ENCODE measurements around the gene NEB. TPM values are rescaled to one million over a fixed set of nuclear protein-coding genes. Genes with fewer than 3 reads are reported as not detected.
A peak's percentile ranks its signal among the peaks of the same experiment; 100 is the strongest.

The NEB gene
- total and polyA plus RNA-seq, 2 of the 13 experiments (the other 11 are each of a cell fraction or from before 2014, with no cell fraction given) = 0.21 to 0.24 TPM

DNA sequence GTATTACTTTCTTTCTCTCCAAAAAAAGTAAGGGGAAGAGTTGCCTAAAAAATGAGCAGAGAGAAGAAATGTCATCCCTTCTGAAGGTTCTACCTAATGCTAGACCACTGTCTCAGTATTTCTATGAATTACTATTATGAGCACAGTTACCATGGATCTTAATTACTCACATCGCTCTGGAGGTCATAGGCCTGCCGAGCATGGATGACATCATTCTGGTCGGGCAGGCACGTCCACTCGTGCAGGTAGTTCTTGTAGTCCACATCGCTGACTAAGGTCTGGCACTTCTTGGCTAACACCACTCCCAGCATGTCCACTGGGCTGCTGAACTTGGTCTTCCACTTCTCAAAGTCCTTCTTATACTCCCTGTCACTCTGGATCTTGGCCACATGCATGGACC lies 106.9 kb downstream of the NEB start:
- intact Hi-C loops (cut with micrococcal nuclease; ENCODE audit: unreplicated experiment) = no loop called here

DNA sequence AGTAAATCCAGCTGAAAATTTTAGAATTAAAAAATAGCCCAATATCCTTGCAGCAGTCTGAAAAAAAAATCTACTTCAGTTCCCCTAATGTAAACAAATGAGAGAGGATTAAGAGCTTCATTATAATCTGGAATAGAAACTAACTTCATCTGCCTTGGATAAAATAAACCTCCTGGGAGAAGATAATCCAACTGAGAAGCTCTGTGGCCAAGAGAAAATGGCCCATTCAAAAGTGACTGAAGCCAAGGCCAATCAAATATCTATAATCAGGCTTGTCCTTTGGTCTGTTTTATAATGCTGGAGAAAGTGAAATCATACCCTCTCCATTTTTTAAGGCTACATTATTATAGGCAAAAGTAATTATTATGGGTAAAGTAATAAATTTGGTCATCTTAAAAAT lies 110.0 kb downstream of the NEB start:
- FAIRE-seq (no peak), DNase-seq (ENCODE audit: low spot score) (no peak), ATAC-seq (no peak)
- ChIA-PET CTCF (ENCODE audit: low intra/inter-chr PET ratio, low total read pairs) (no interaction called here), POLR2A (no interaction called here)
- H3K4me1 ChIP-seq (ENCODE audit: insufficient read depth, low read length) = peaks cover 6% of the 10 kb centered on the region
- no TSS peak for BruUV-seq (replicated peaks)
- no peak overlapping the region for H3K9ac ChIP-seq (ENCODE audit: insufficient read depth, low read depth, low read length)
- H3K79me2 ChIP-seq (ENCODE audit: insufficient read depth, low read length) = no peaks in the 10 kb centered on the region
- no peaks in the 10 kb centered on the region for H3K9me3 ChIP-seq (ENCODE audit: low read length)
- in situ Hi-C loops (cut with HindIII; ENCODE audit: extremely low pct_ligation_motif_present, low pct_unique_long_range_greater_than_20kb) = no loop called here
- intact Hi-C loops (cut with micrococcal nuclease; ENCODE audit: unreplicated experiment) = no loop called here
- no peaks in the 10 kb centered on the region for H4K20me1 ChIP-seq (ENCODE audit: insufficient read depth, low read length)
- H3K27ac ChIP-seq (ENCODE audit: extremely low read length, insufficient read depth, low read length) = no peak overlapping the region
- no peaks in the 10 kb centered on the region for H3K36me3 ChIP-seq (replicated peaks in 1 of 2; ENCODE audit: control insufficient read depth in 1 of 2, insufficient read depth in 2 of 2, low read length in 2 of 2)
- H3K27me3 ChIP-seq (ENCODE audit: control insufficient read depth in 1 of 2, insufficient read depth in 2 of 2, low read length in 2 of 2) = no peaks in the 10 kb centered on the region; a peak in 1 of 5 replicates
- H3K4me2 ChIP-seq (ENCODE audit: low read depth, low read length) = no peak overlapping the region
- H2AFZ ChIP-seq (ENCODE audit: low read length) = no peak overlapping the region
- no peak overlapping the region for H3K4me3 ChIP-seq (replicated peaks in 1 of 3; ENCODE audit: insufficient read depth in 1 of 3, low read depth in 2 of 3, low read length in 3 of 3)
- no peak for TF ChIP-seq ZSCAN30 (CRISPR knock-in tag; IDR thresholded peaks at IDR 0.05)
- TF ChIP-seq CEBPG (CRISPR knock-in tag; IDR thresholded peaks at IDR 0.05) = no peak
- TF ChIP-seq, protein P1, sequence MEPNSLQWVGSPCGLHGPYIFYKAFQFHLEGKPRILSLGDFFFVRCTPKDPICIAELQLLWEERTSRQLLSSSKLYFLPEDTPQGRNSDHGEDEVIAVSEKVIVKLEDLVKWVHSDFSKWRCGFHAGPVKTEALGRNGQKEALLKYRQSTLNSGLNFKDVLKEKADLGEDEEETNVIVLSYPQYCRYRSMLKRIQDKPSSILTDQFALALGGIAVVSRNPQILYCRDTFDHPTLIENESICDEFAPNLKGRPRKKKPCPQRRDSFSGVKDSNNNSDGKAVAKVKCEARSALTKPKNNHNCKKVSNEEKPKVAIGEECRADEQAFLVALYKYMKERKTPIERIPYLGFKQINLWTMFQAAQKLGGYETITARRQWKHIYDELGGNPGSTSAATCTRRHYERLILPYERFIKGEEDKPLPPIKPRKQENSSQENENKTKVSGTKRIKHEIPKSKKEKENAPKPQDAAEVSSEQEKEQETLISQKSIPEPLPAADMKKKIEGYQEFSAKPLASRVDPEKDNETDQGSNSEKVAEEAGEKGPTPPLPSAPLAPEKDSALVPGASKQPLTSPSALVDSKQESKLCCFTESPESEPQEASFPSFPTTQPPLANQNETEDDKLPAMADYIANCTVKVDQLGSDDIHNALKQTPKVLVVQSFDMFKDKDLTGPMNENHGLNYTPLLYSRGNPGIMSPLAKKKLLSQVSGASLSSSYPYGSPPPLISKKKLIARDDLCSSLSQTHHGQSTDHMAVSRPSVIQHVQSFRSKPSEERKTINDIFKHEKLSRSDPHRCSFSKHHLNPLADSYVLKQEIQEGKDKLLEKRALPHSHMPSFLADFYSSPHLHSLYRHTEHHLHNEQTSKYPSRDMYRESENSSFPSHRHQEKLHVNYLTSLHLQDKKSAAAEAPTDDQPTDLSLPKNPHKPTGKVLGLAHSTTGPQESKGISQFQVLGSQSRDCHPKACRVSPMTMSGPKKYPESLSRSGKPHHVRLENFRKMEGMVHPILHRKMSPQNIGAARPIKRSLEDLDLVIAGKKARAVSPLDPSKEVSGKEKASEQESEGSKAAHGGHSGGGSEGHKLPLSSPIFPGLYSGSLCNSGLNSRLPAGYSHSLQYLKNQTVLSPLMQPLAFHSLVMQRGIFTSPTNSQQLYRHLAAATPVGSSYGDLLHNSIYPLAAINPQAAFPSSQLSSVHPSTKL (CRISPR knock-in tag; IDR thresholded peaks at IDR 0.05) = no peak
- TF ChIP-seq, protein P2, sequence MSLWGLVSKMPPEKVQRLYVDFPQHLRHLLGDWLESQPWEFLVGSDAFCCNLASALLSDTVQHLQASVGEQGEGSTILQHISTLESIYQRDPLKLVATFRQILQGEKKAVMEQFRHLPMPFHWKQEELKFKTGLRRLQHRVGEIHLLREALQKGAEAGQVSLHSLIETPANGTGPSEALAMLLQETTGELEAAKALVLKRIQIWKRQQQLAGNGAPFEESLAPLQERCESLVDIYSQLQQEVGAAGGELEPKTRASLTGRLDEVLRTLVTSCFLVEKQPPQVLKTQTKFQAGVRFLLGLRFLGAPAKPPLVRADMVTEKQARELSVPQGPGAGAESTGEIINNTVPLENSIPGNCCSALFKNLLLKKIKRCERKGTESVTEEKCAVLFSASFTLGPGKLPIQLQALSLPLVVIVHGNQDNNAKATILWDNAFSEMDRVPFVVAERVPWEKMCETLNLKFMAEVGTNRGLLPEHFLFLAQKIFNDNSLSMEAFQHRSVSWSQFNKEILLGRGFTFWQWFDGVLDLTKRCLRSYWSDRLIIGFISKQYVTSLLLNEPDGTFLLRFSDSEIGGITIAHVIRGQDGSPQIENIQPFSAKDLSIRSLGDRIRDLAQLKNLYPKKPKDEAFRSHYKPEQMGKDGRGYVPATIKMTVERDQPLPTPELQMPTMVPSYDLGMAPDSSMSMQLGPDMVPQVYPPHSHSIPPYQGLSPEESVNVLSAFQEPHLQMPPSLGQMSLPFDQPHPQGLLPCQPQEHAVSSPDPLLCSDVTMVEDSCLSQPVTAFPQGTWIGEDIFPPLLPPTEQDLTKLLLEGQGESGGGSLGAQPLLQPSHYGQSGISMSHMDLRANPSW (CRISPR knock-in tag; IDR thresholded peaks at IDR 0.05; ENCODE audit: borderline replicate concordance) = no peak
- TF ChIP-seq ZNF337 (CRISPR knock-in tag; IDR thresholded peaks at IDR 0.05; ENCODE audit: borderline replicate concordance, low read depth) = no peak
- TF ChIP-seq, protein P3, sequence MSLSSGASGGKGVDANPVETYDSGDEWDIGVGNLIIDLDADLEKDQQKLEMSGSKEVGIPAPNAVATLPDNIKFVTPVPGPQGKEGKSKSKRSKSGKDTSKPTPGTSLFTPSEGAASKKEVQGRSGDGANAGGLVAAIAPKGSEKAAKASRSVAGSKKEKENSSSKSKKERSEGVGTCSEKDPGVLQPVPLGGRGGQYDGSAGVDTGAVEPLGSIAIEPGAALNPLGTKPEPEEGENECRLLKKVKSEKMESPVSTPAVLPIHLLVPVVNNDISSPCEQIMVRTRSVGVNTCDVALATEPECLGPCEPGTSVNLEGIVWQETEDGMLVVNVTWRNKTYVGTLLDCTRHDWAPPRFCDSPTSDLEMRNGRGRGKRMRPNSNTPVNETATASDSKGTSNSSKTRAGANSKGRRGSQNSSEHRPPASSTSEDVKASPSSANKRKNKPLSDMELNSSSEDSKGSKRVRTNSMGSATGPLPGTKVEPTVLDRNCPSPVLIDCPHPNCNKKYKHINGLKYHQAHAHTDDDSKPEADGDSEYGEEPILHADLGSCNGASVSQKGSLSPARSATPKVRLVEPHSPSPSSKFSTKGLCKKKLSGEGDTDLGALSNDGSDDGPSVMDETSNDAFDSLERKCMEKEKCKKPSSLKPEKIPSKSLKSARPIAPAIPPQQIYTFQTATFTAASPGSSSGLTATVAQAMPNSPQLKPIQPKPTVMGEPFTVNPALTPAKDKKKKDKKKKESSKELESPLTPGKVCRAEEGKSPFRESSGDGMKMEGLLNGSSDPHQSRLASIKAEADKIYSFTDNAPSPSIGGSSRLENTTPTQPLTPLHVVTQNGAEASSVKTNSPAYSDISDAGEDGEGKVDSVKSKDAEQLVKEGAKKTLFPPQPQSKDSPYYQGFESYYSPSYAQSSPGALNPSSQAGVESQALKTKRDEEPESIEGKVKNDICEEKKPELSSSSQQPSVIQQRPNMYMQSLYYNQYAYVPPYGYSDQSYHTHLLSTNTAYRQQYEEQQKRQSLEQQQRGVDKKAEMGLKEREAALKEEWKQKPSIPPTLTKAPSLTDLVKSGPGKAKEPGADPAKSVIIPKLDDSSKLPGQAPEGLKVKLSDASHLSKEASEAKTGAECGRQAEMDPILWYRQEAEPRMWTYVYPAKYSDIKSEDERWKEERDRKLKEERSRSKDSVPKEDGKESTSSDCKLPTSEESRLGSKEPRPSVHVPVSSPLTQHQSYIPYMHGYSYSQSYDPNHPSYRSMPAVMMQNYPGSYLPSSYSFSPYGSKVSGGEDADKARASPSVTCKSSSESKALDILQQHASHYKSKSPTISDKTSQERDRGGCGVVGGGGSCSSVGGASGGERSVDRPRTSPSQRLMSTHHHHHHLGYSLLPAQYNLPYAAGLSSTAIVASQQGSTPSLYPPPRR (CRISPR knock-in tag; IDR thresholded peaks at IDR 0.05; ENCODE audit: borderline replicate concordance) = no peak

More for the DNA sequence above, 106.9 kb downstream of the NEB start:
- no peak overlapping the region for H3K4me3 ChIP-seq (replicated peaks in 1 of 3; ENCODE audit: insufficient read depth in 1 of 3, low read depth in 2 of 3, low read length in 3 of 3)
- DNase-seq (ENCODE audit: low spot score) (no peak), FAIRE-seq (no peak), ATAC-seq (no peak)
- ChIA-PET POLR2A (no interaction called here), CTCF (ENCODE audit: low intra/inter-chr PET ratio, low total read pairs) (no interaction called here)
- H4K20me1 ChIP-seq (ENCODE audit: insufficient read depth, low read length) = no peaks in the 10 kb centered on the region
- H3K79me2 ChIP-seq (ENCODE audit: insufficient read depth, low read length) = no peaks in the 10 kb centered on the region
- no peaks in the 10 kb centered on the region for H3K9me3 ChIP-seq (ENCODE audit: low read length)
- BruUV-seq (replicated peaks) = no TSS peak
- no peak overlapping the region for H3K27ac ChIP-seq (ENCODE audit: extremely low read length, insufficient read depth, low read length)
- TF ChIP-seq TBP (CRISPR knock-in tag; IDR thresholded peaks at IDR 0.05) (no peak), ATF7 (IDR thresholded peaks at IDR 0.05) (peak; percentile 81), ATF7 (CRISPR knock-in tag; IDR thresholded peaks at IDR 0.05) (no peak)
- H3K27me3 ChIP-seq (ENCODE audit: control insufficient read depth in 1 of 2, insufficient read depth in 2 of 2, low read length in 2 of 2) = no peaks in the 10 kb centered on the region; a peak in 1 of 5 replicates
- WGBS (ENCODE audit: low lambda C conversion rate) = 65% methylated on average over 6 of the region's 6 CpGs
- no peaks in the 10 kb centered on the region for H3K36me3 ChIP-seq (replicated peaks in 1 of 2; ENCODE audit: control insufficient read depth in 1 of 2, insufficient read depth in 2 of 2, low read length in 2 of 2)
- H3K4me1 ChIP-seq (ENCODE audit: insufficient read depth, low read length) = peaks cover 10% of the 10 kb centered on the region
- H3K9ac ChIP-seq (ENCODE audit: insufficient read depth, low read depth, low read length) = no peak overlapping the region
- H2AFZ ChIP-seq (ENCODE audit: low read length) = no peak overlapping the region
- H3K4me2 ChIP-seq (ENCODE audit: low read depth, low read length) = no peak overlapping the region
- in situ Hi-C loops (cut with HindIII; ENCODE audit: extremely low pct_ligation_motif_present, low pct_unique_long_range_greater_than_20kb) = loop anchor here (25.0 kb wide), 1 partner anchor 385 kb away; no protein-coding TSS in a partner anchor
